GM21447 (cell line): ENCODE data around the gene TEX53.

Experiments used
- ATAC-seq: cut with Tn5 transposase; IDR thresholded peaks from one replicate; pipeline ENCODE4 v1.9.1; 2021; ENCODE audit not compliant: unreplicated experiment

TEX53 gene

GRCh38 chr9:114657705-114658104 is at the start of gene TEX53:
TSS of gene TEX53 (minus strand) at chr9:114657805. CDS start at chr9:114657774, 31 bp downstream.
- ATAC-seq = no peak

- no peak for ATAC-seq
Observed at GRCh38 chr9:114706711-114707110, 49.1 kb upstream of the TEX53 start.

GRCh38 chr9:114701988-114702387 is 44.4 kb upstream of the TEX53 start:
- no peak for ATAC-seq

GRCh38 chr9:114697951-114698351 is 40.3 kb upstream of the TEX53 start:
- ATAC-seq = no peak

GRCh38 chr9:114696814-114697544 is 39.4 kb upstream of the TEX53 start:
- peak; percentile 65 for ATAC-seq

GRCh38 chr9:114695948-114696347 is 38.3 kb upstream of the TEX53 start:
- ATAC-seq = no peak

GRCh38 chr9:114694719-114695269 is 37.2 kb upstream of the TEX53 start:
- peak; percentile 39 for ATAC-seq

GRCh38 chr9:114694146-114694545 is 36.5 kb upstream of the TEX53 start:
- no peak for ATAC-seq

- no peak for ATAC-seq
Observed at GRCh38 chr9:114693248-114693855, 35.7 kb upstream of the TEX53 start.

GRCh38 chr9:114691956-114692295 is 34.3 kb upstream of the TEX53 start:
- no peak for ATAC-seq

GRCh38 chr9:114691046-114691955 is 33.7 kb upstream of the TEX53 start:
- peak; percentile 54 for ATAC-seq

- no peak for ATAC-seq
Observed at GRCh38 chr9:114690308-114690707, 32.7 kb upstream of the TEX53 start.

- no peak for ATAC-seq
Observed at GRCh38 chr9:114689813-114690212, 32.2 kb upstream of the TEX53 start.

- ATAC-seq = no peak
Observed at GRCh38 chr9:114688909-114689610, 31.5 kb upstream of the TEX53 start.

- ATAC-seq = no peak
Observed at GRCh38 chr9:114688379-114688778, 30.8 kb upstream of the TEX53 start.

- ATAC-seq = no peak
Observed at GRCh38 chr9:114687034-114687433, 29.4 kb upstream of the TEX53 start.

- no peak for ATAC-seq
Observed at GRCh38 chr9:114685951-114686350, 28.3 kb upstream of the TEX53 start.

- ATAC-seq = no peak
Observed at GRCh38 chr9:114684036-114684435, 26.4 kb upstream of the TEX53 start.

- ATAC-seq = no peak
Observed at GRCh38 chr9:114682846-114683245, 25.2 kb upstream of the TEX53 start.

- ATAC-seq = peak; percentile 80
Observed at GRCh38 chr9:114681594-114682332, 24.2 kb upstream of the TEX53 start, which contains the start of gene TEX48. TSS of gene TEX48 (minus strand) at chr9:114682192. CDS start at chr9:114671723, 10,469 bp downstream.
